Mammary epithelial cell (primary cell): ENCODE measurements around the gene RIC8B.

Experiments used
- CTCF ChIP-seq, 2 donors: IDR thresholded peaks in 1 of 2; conservative IDR thresholded peaks in 1 of 2; 2 replicates each; pipeline ENCODE4 v1.5.1; 2011 to 2012; ENCODE audit warnings: inconsistent platforms in 2 of 2, low read length in 2 of 2, mild to moderate bottlenecking in 2 of 2, control low read depth in 1 of 2, low read depth in 1 of 2; ENCODE audit not compliant: insufficient read depth in 1 of 2; ENCODE audit errors: extremely low read depth in 1 of 2
- EZH2 ChIP-seq: IDR thresholded peaks from 2 replicates; pipeline ENCODE4 v1.6.1; 2012; ENCODE audit warnings: low read length, inconsistent platforms, borderline replicate concordance

- TF ChIP-seq CTCF (conservative IDR thresholded peaks at IDR 0.05 in 1 of 2, IDR thresholded peaks at IDR 0.05 in 1 of 2; ENCODE audit: extremely low read depth in 1 of 2, insufficient read depth in 1 of 2, low read depth in 1 of 2, low read length in 2 of 2) (no peak), EZH2 (no peak)
Observed at GRCh38 chr12:106760184-106760531, 14.3 kb upstream of the RIC8B start.
